Naive thymus-derived CD4-positive, alpha-beta T cell (primary cell): ENCODE measurements around the gene PRR5L. TPM values are rescaled to one million over a fixed set of nuclear protein-coding genes. Genes with fewer than 3 reads are reported as not detected.
A peak's percentile ranks its signal among the peaks of the same experiment; 100 is the strongest.

Experiments used
- ATAC-seq: fragments of 150-1000 bp; cut with Tn5 transposase; 2 replicates; pipeline ENCODE4 v1.10.0; 2021; ENCODE audit warnings: mild to moderate bottlenecking, moderate library complexity
- CTCF ChIA-PET: fragments of 350-600 bp; sonication (Branson Sonifier 250); formaldehyde crosslinking; loops from one replicate; lab custom pipeline; 2021; ENCODE audit warnings: antibody characterized with exemption; lab: Charles Lee
- POLR2A ChIA-PET: fragments of 350-600 bp; sonication (Branson Sonifier 250); formaldehyde crosslinking; loops from one replicate; lab custom pipeline; 2021; ENCODE audit warnings: antibody characterized with exemption, inconsistent platforms; lab: Charles Lee
- DNase-seq, 9 donors: peaks; one replicate each; pipeline versions ENCODE4 v3.0.0 to v3.0.0-alpha.2; 2020 to 2022; ENCODE audit warnings: mixed read lengths in 1 of 9
- H3K27ac ChIP-seq: one replicate; pipeline ENCODE4 v1.7.0; 2013; ENCODE audit warnings: mild to moderate bottlenecking, low read depth, low read length, moderate library complexity
- H3K27me3 ChIP-seq, 2 donors: one replicate each; pipeline ENCODE4 v1.7.0; 2013; ENCODE audit warnings: low read length in 2 of 2, mild to moderate bottlenecking in 2 of 2, moderate library complexity in 2 of 2; ENCODE audit not compliant: control insufficient read depth in 2 of 2, insufficient read depth in 2 of 2
- H3K36me3 ChIP-seq, 3 experiments: 1 replicate in 2 of 3; 2 replicates in 1 of 3; pipeline ENCODE4 v1.7.0; 2013; ENCODE audit warnings: low read length in 3 of 3, mild to moderate bottlenecking in 3 of 3, moderate library complexity in 1 of 3; ENCODE audit not compliant: insufficient read depth in 3 of 3, control insufficient read depth in 2 of 3
- H3K4me1 ChIP-seq, 2 donors: one replicate each; pipeline ENCODE4 v1.7.0; 2013; ENCODE audit warnings: low read length in 2 of 2, mild to moderate bottlenecking in 2 of 2, moderate library complexity in 1 of 2; ENCODE audit not compliant: control insufficient read depth in 2 of 2, insufficient read depth in 2 of 2
- H3K4me3 ChIP-seq: 2 replicates; pipeline ENCODE4 v1.7.0; 2013; ENCODE audit warnings: mild to moderate bottlenecking, low read length
- H3K9me3 ChIP-seq, 3 experiments: 1 replicate in 2 of 3; 2 replicates in 1 of 3; pipeline ENCODE4 v1.7.0; 2013; ENCODE audit warnings: low read length in 3 of 3; ENCODE audit not compliant: control insufficient read depth in 2 of 3
- H3K27ac Mint-ChIP-seq, 9 donors: one replicate each; pipeline ENCODE4 v1.8.0; 2020 to 2022; ENCODE audit warnings: mixed read lengths in 9 of 9, mild to moderate bottlenecking in 8 of 9, moderate library complexity in 5 of 9, inconsistent platforms in 2 of 9
- H3K27me3 Mint-ChIP-seq, 5 donors: one replicate each; pipeline ENCODE4 v1.8.0; 2021 to 2022; ENCODE audit warnings: mixed read lengths in 5 of 5, mild to moderate bottlenecking in 1 of 5
- H3K36me3 Mint-ChIP-seq, 5 donors: one replicate each; pipeline ENCODE4 v1.8.0; 2020 to 2022; ENCODE audit warnings: mixed read lengths in 5 of 5, mild to moderate bottlenecking in 3 of 5, inconsistent platforms in 1 of 5
- H3K4me1 Mint-ChIP-seq, 7 donors: one replicate each; pipeline ENCODE4 v1.8.0; 2020 to 2022; ENCODE audit warnings: mixed read lengths in 7 of 7, mild to moderate bottlenecking in 3 of 7, inconsistent platforms in 1 of 7
- H3K4me3 Mint-ChIP-seq, 10 donors: one replicate each; pipeline ENCODE4 v1.8.0; 2020 to 2022; ENCODE audit warnings: mild to moderate bottlenecking in 10 of 10, mixed read lengths in 10 of 10, moderate library complexity in 6 of 10, inconsistent platforms in 2 of 10
- H3K9me3 Mint-ChIP-seq, 11 donors: one replicate each; pipeline ENCODE4 v1.8.0; 2020 to 2022; ENCODE audit warnings: mixed read lengths in 11 of 11, mild to moderate bottlenecking in 4 of 11, inconsistent platforms in 1 of 11, moderate library complexity in 1 of 11
- intact Hi-C, 2 donors: fragments of 100-400 bp; cut with micrococcal nuclease; formaldehyde crosslinking; loops; one replicate each; pipeline ENCODE4 v1.15.1; 2023
- polyA plus RNA-seq, 2 donors: library from polyadenylated mRNA; unstranded; fragments of 300-500 nt; fragmentation: Illumina TruSeq; gene quantifications; one replicate each; pipeline ENCODE4 v1.2.3, GENCODE V29; 2021
- total RNA-seq, 6 experiments: library from RNA in 5 of 6; stranded (reverse) in 5 of 6; gene quantifications; 1 replicate in 5 of 6; 2 replicates in 1 of 6; pipeline ENCODE4 v1.2.3 and lab custom pipeline; 2021 to 2026

PRR5L gene
- total and polyA plus RNA-seq, 7 experiments from 2014 or later: 0.10 to 47.6 (median 2.6) TPM

- ATAC-seq: no peak
- Mint-ChIP-seq H3K4me3 (no peak overlapping the region), H3K4me1 (peaks cover 0 to 65% (median 13%) of the 10 kb centered on the region in 7 donors)
Measured at GRCh38 chr11:36358436-36358835, 62.3 kb downstream of the PRR5L start.

GRCh38 chr11:36360318-36360717 lies 64.2 kb downstream of the PRR5L start:
- H3K27me3 ChIP-seq: no peaks in the 10 kb centered on the region
- H3K9me3 ChIP-seq: no peaks in the 10 kb centered on the region
- H3K9me3 Mint-ChIP-seq: peaks cover 0 to 1% (median 0%) of the 10 kb centered on the region in 11 donors
- no peak overlapping the region for H3K27ac ChIP-seq
- POLR2A ChIA-PET: no interaction called here
- DNase-seq (no peak), ATAC-seq (no peak)
- H3K36me3 ChIP-seq: no peaks in the 10 kb centered on the region
- peaks cover 3 to 45% (median 25%) of the 10 kb centered on the region in 5 donors for H3K27me3 Mint-ChIP-seq
- intact Hi-C loops: no loop called here
- CTCF ChIA-PET: no interaction called here
- H3K27ac Mint-ChIP-seq: peak overlapping the region in 1 of 9 donors; percentile 34
- peaks cover 0 to 55% (median 13%) of the 10 kb centered on the region in 7 donors for H3K4me1 Mint-ChIP-seq
- H3K4me3 ChIP-seq: peak overlapping the region; percentile 12
- no peaks in the 10 kb centered on the region for H3K36me3 Mint-ChIP-seq
- peaks cover 0 to 36% of the 10 kb centered on the region in 2 donors for H3K4me1 ChIP-seq
- H3K4me3 Mint-ChIP-seq: peak overlapping the region in 1 of 10 donors; percentile 26

More at GRCh38 chr11:36358436-36358835, 62.3 kb downstream of the PRR5L start:
- H3K4me1 ChIP-seq: peaks cover 0 to 40% of the 10 kb centered on the region in 2 donors
- Mint-ChIP-seq H3K9me3 (peaks cover 0 to 1% (median 0%) of the 10 kb centered on the region in 11 donors), H3K36me3 (no peaks in the 10 kb centered on the region), H3K27ac (no peak overlapping the region), H3K27me3 (peaks cover 9 to 43% (median 25%) of the 10 kb centered on the region in 5 donors)
- H3K36me3 ChIP-seq: no peaks in the 10 kb centered on the region
- no peak overlapping the region for H3K27ac ChIP-seq
- no peak overlapping the region for H3K4me3 ChIP-seq
- ChIA-PET CTCF (no interaction called here), POLR2A (no interaction called here)
- H3K27me3 ChIP-seq: no peaks in the 10 kb centered on the region
- intact Hi-C loops: no loop called here
- DNase-seq: no peak
- H3K9me3 ChIP-seq: no peaks in the 10 kb centered on the region

GRCh38 chr11:36360826-36361415 lies 64.8 kb downstream of the PRR5L start:
- intact Hi-C loops: loop anchor here in 1 of 2 donors (1.0 kb wide), 1 partner anchor 8 kb away; no protein-coding TSS in a partner anchor
- DNase-seq: no peak
- Histone ChIP-seq H3K36me3 (no peaks in the 10 kb centered on the region), H3K27ac (no peak overlapping the region), H3K4me1 (peaks cover 0 to 36% of the 10 kb centered on the region in 2 donors), H3K27me3 (no peaks in the 10 kb centered on the region), H3K9me3 (no peaks in the 10 kb centered on the region), H3K4me3 (peak overlapping the region; percentile 12)
- CTCF ChIA-PET: no interaction called here
- no peak for ATAC-seq
- Mint-ChIP-seq H3K4me1 (peaks cover 0 to 55% (median 13%) of the 10 kb centered on the region in 7 donors), H3K27me3 (peaks cover 3 to 45% (median 26%) of the 10 kb centered on the region in 5 donors), H3K27ac (no peak overlapping the region), H3K9me3 (peaks cover 0 to 1% (median 0%) of the 10 kb centered on the region in 11 donors), H3K36me3 (no peaks in the 10 kb centered on the region), H3K4me3 (peak overlapping the region in 1 of 10 donors; percentile 26)
- POLR2A ChIA-PET: no interaction called here

- peaks cover 0 to 36% of the 10 kb centered on the region in 2 donors for H3K4me1 ChIP-seq
- POLR2A ChIA-PET: no interaction called here
Measured at GRCh38 chr11:36361472-36361871, 65.4 kb downstream of the PRR5L start.

GRCh38 chr11:36361901-36362391 lies 65.9 kb downstream of the PRR5L start:
- CTCF ChIA-PET: no interaction called here
- Histone ChIP-seq H3K4me3 (no peak overlapping the region), H3K9me3 (no peaks in the 10 kb centered on the region), H3K4me1 (peaks cover 0 to 34% of the 10 kb centered on the region in 2 donors), H3K36me3 (no peaks in the 10 kb centered on the region), H3K27ac (no peak overlapping the region), H3K27me3 (no peaks in the 10 kb centered on the region)
- no peaks in the 10 kb centered on the region for H3K36me3 Mint-ChIP-seq
- peaks cover 3 to 45% (median 35%) of the 10 kb centered on the region in 5 donors for H3K27me3 Mint-ChIP-seq
- POLR2A ChIA-PET: no interaction called here
- peaks cover 0 to 1% (median 0%) of the 10 kb centered on the region in 11 donors for H3K9me3 Mint-ChIP-seq
- H3K27ac Mint-ChIP-seq: peak overlapping the region in 1 of 9 donors; percentile 22
- no peak for DNase-seq
- peak; percentile 53 for ATAC-seq
- intact Hi-C loops: loop anchor here in 1 of 2 donors (1.0 kb wide), 1 partner anchor 9 kb away; no protein-coding TSS in a partner anchor
- peaks cover 0 to 51% (median 13%) of the 10 kb centered on the region in 7 donors for H3K4me1 Mint-ChIP-seq
- peak overlapping the region in 5 of 10 donors; percentile 22 to 55 (median 36) for H3K4me3 Mint-ChIP-seq

More at GRCh38 chr11:36361472-36361871, 65.4 kb downstream of the PRR5L start:
- H3K4me3 ChIP-seq: no peak overlapping the region
- peak overlapping the region in 1 of 9 donors; percentile 22 for H3K27ac Mint-ChIP-seq
- H3K36me3 ChIP-seq: no peaks in the 10 kb centered on the region
- CTCF ChIA-PET: no interaction called here
- no peaks in the 10 kb centered on the region for H3K27me3 ChIP-seq
- H3K9me3 Mint-ChIP-seq: peaks cover 0 to 1% (median 0%) of the 10 kb centered on the region in 11 donors
- no peaks in the 10 kb centered on the region for H3K36me3 Mint-ChIP-seq
- H3K4me3 Mint-ChIP-seq: peak overlapping the region in 4 of 10 donors; percentile 30 to 55 (median 42)
- DNase-seq (no peak), ATAC-seq (no peak)
- no peak overlapping the region for H3K27ac ChIP-seq
- intact Hi-C loops: loop anchor here in 1 of 2 donors (1.0 kb wide), 1 partner anchor 8 kb away; no protein-coding TSS in a partner anchor
- no peaks in the 10 kb centered on the region for H3K9me3 ChIP-seq
- H3K4me1 Mint-ChIP-seq: peaks cover 0 to 54% (median 13%) of the 10 kb centered on the region in 7 donors
- H3K27me3 Mint-ChIP-seq: peaks cover 3 to 45% (median 32%) of the 10 kb centered on the region in 5 donors

GRCh38 chr11:36362902-36363301 lies 66.8 kb downstream of the PRR5L start:
- H3K36me3 ChIP-seq: no peaks in the 10 kb centered on the region
- Mint-ChIP-seq H3K4me1 (peaks cover 0 to 42% (median 13%) of the 10 kb centered on the region in 7 donors), H3K27ac (no peak overlapping the region), H3K36me3 (no peaks in the 10 kb centered on the region), H3K9me3 (peaks cover 0 to 1% (median 0%) of the 10 kb centered on the region in 11 donors), H3K27me3 (peaks cover 7 to 51% (median 40%) of the 10 kb centered on the region in 5 donors), H3K4me3 (peak overlapping the region in 1 of 10 donors; percentile 30)
- peaks cover 0 to 27% of the 10 kb centered on the region in 2 donors for H3K4me1 ChIP-seq
- no peak overlapping the region for H3K4me3 ChIP-seq
- DNase-seq (no peak), ATAC-seq (no peak)
- POLR2A ChIA-PET: no interaction called here
- H3K27ac ChIP-seq: no peak overlapping the region
- intact Hi-C loops: no loop called here
- no peaks in the 10 kb centered on the region for H3K27me3 ChIP-seq
- CTCF ChIA-PET: interaction anchor here (0.6 kb wide), 1 partner anchor 28 kb away, joined by 3 read pairs; no protein-coding TSS in a partner anchor
- no peaks in the 10 kb centered on the region for H3K9me3 ChIP-seq
